H1 (cell line): ENCODE data around the gene PPP1R14C. TPM values are rescaled to one million over a fixed set of nuclear protein-coding genes. Genes with fewer than 3 reads are reported as not detected.

Experiments
- MAFK ChIP-seq: IDR thresholded peaks from 2 replicates; pipeline ENCODE4 v1.6.1; 2012; ENCODE audit warnings: low read depth, mild to moderate bottlenecking, improper control_type of control experiment, low read length
- POU5F1 ChIP-seq: IDR thresholded peaks from 2 replicates; pipeline ENCODE4 v1.6.1; 2011; ENCODE audit warnings: low read depth, mild to moderate bottlenecking, low read length, moderate library complexity
- RNF2 ChIP-seq: fragments of 200-900, 300-1000 bp; sonication (generic); IDR thresholded peaks from 2 replicates; pipeline ENCODE4 v1.7.1; 2016; ENCODE audit warnings: borderline replicate concordance, low read depth, mild to moderate bottlenecking, antibody characterized with exemption, low read length; ENCODE audit not compliant: poor library complexity, severe bottlenecking; ENCODE audit errors: missing control alignments
- SUZ12 ChIP-seq: fragments of 200-600 bp; sonication (generic); IDR thresholded peaks from 2 replicates; pipeline ENCODE4 v1.6.1; 2012; ENCODE audit warnings: mild to moderate bottlenecking, inconsistent platforms, low read length, moderate library complexity, mixed read lengths
- polyA plus RNA-seq, 7 experiments: library from polyadenylated mRNA; depleted of rRNA in 3 of 7; stranded (reverse) in 5 of 7; unstranded in 2 of 7; fragments of >200 nt in 5 of 7; fragments of 200-250 nt in 2 of 7; gene quantifications; 1 replicate in 5 of 7; 2 replicates in 1 of 7; 4 replicates in 1 of 7; pipeline versions ENCODE4 v1.2.1 to v1.2.3, GENCODE V29; 2011 to 2013; ENCODE audit warnings: missing spikeins in 2 of 7, mixed read lengths in 2 of 7
- total RNA-seq: library from RNA; stranded (reverse); fragmentation: NEBNext Ultra II Directional; extraction: Animal tissue kit (Norgen Biotek cat#: 25700); gene quantifications from 2 replicates; pipeline ENCODE4 v1.2.1, GENCODE V29; 2021
- TF ChIP-seq, protein P1 (sequence below): IDR thresholded peaks from 2 replicates; pipeline ENCODE4 v1.6.1; 2012; ENCODE audit warnings: low read length, inconsistent platforms

The PPP1R14C gene
- total and polyA plus RNA-seq, 2 of the 8 experiments (the other 6 are each of a cell fraction or from before 2014, with no cell fraction given): 0.30 to 0.61 TPM

DNA sequence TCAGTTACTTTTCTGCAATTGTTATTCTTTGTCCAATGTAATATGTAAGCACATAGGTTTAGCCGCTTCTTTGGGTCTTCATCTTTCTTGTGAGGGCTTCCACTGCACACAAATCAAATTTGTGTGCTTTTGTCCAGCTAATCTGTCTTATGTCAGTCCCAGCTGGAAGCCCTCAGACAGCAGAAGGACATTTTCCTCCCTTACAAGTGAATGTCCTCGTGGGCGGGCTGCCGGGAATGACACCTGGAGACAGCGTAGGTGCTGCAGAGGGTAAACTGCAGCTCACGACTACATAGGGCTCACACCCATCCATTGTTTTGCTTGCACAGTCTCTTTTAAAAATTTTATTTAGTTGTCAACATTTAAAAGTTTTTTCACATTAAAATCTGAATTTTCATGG is 24.6 kb upstream of the PPP1R14C start (continued):
- TF ChIP-seq RNF2 (no peak), SUZ12 (no peak), MAFK (no peak), POU5F1 (no peak)
- TF ChIP-seq, protein P1, sequence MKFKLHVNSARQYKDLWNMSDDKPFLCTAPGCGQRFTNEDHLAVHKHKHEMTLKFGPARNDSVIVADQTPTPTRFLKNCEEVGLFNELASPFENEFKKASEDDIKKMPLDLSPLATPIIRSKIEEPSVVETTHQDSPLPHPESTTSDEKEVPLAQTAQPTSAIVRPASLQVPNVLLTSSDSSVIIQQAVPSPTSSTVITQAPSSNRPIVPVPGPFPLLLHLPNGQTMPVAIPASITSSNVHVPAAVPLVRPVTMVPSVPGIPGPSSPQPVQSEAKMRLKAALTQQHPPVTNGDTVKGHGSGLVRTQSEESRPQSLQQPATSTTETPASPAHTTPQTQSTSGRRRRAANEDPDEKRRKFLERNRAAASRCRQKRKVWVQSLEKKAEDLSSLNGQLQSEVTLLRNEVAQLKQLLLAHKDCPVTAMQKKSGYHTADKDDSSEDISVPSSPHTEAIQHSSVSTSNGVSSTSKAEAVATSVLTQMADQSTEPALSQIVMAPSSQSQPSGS: no peak
- TF ChIP-seq, all 59 proteins: peak for 0
